Lung (tissue), 12 donors: ENCODE data around the gene SLC26A9. TPM values are rescaled to one million over a fixed set of nuclear protein-coding genes. Genes with fewer than 3 reads are reported as not detected.

Experiments used
- ATAC-seq: fragments of 200-7000 bp; cut with Tn5 transposase; one replicate; pipeline ENCODE4 v1.9.1; 2020; ENCODE audit warnings: moderate number of reproducible peaks; ENCODE audit not compliant: insufficient read depth, low FRiP score
- DNase-seq, 3 donors: peaks; one replicate each; pipeline ENCODE4 v3.0.0-alpha.2; 2013 to 2017
- H3K27ac ChIP-seq, 2 donors: one replicate each; pipeline ENCODE4 v1.5.1; 2013; ENCODE audit warnings: mild to moderate bottlenecking in 2 of 2, moderate library complexity in 2 of 2, control low read depth in 1 of 2, inconsistent platforms in 1 of 2, low read depth in 1 of 2, low read length in 1 of 2
- H3K27me3 ChIP-seq, 3 donors: one replicate each; pipeline ENCODE4 v1.5.1; 2013; ENCODE audit warnings: low read length in 2 of 3; ENCODE audit not compliant: control insufficient read depth in 3 of 3, insufficient read depth in 3 of 3
- H3K36me3 ChIP-seq, 4 donors: one replicate each; pipeline ENCODE4 v1.5.1; 2013; ENCODE audit warnings: low read length in 4 of 4, mild to moderate bottlenecking in 1 of 4, moderate library complexity in 1 of 4; ENCODE audit not compliant: control insufficient read depth in 4 of 4, insufficient read depth in 4 of 4
- H3K4me1 ChIP-seq, 5 donors: one replicate each; pipeline ENCODE4 v1.5.1; 2013; ENCODE audit warnings: low read length in 5 of 5, mild to moderate bottlenecking in 2 of 5, moderate library complexity in 1 of 5; ENCODE audit not compliant: control insufficient read depth in 5 of 5, insufficient read depth in 5 of 5
- H3K4me3 ChIP-seq: one replicate; pipeline ENCODE4 v1.5.1; 2013; ENCODE audit warnings: mild to moderate bottlenecking, control low read depth, moderate library complexity
- H3K9ac ChIP-seq, 2 donors: one replicate each; pipeline ENCODE4 v1.5.1; 2013; ENCODE audit warnings: low read length in 2 of 2, control low read depth in 1 of 2; ENCODE audit not compliant: insufficient read depth in 1 of 2
- H3K9me3 ChIP-seq, 4 donors: one replicate each; pipeline ENCODE4 v1.5.1; 2013; ENCODE audit warnings: low read length in 3 of 4, mild to moderate bottlenecking in 1 of 4, moderate library complexity in 1 of 4; ENCODE audit not compliant: control insufficient read depth in 4 of 4, insufficient read depth in 3 of 4
- WGBS, 2 donors: extraction: QIAGEN DNeasy Blood & Tissue Kit; methylation state at CpG; one replicate each; pipeline ENCODE4 v1.1.7; 2013; 5-methylcytosine and 5-hydroxymethylcytosine counted together
- polyA plus RNA-seq, 2 donors: library from polyadenylated mRNA; stranded (reverse); fragments of 200-250 nt; gene quantifications; one replicate each; pipeline ENCODE4 v1.2.1, GENCODE V29; 2013
- total RNA-seq, 2 donors: library from RNA; depleted of rRNA in 1 of 2; stranded (reverse); fragments of >200 nt in 1 of 2; gene quantifications; one replicate each; pipeline ENCODE4 v1.2.1, GENCODE V29; 2014 to 2021
- TF ChIP-seq, protein P1 (sequence below): IDR thresholded peaks from 2 replicates; pipeline ENCODE4 v1.5.1; 2012; ENCODE audit warnings: mild to moderate bottlenecking; ENCODE audit errors: control extremely low read depth, extremely low read depth
- donor health status: control.
- donor health status: control.
- donor health status: Bipolar disorder and iron deficiency.
- donor health status: healthy.
- donor health status: DM: yes; HTN: yes; CAD: no.

The SLC26A9 gene
- total and polyA plus RNA-seq, 4 donors: 0.14 to 30.3 (median 15.8) TPM

DNA sequence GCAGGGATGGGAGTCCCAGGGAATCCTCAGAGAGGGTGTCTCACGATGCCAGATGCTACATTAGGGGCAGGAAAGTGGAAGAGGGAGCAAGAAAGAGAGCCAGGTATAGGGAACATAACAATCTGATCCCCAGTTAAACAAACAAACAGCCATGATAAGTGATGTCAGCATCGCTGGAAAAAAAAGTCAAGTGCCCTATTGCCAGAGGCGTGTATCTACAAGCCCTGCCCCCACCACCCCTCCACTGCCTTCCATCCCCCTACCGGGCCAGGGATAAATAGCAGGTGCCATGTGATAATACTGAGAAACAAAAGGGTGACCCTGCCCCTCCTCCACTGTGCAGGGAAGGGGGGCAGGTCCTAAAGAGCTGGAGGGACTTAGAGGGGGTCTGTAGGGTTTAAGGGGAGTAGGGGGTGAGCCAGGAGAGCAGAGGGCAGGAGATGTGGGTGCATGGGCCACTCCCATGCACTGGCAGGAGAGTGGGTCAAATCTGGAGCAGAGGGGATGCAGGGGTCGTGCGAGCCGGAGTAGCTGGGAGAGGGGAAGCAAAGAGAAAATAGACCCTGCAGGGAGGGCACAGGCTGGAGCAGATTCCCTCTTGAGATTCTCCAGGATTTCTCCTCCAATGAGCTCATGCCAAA is 3.4 kb downstream of the SLC26A9 start:
- Histone ChIP-seq H3K27ac (no peak overlapping the region), H3K27me3 (no peaks in the 10 kb centered on the region), H3K4me1 (peaks cover 0 to 16% (median 0%) of the 10 kb centered on the region in 5 donors), H3K4me3 (no peak overlapping the region), H3K36me3 (no peaks in the 10 kb centered on the region), H3K9me3 (no peaks in the 10 kb centered on the region), H3K9ac (no peak overlapping the region)
- TF ChIP-seq, protein P1, sequence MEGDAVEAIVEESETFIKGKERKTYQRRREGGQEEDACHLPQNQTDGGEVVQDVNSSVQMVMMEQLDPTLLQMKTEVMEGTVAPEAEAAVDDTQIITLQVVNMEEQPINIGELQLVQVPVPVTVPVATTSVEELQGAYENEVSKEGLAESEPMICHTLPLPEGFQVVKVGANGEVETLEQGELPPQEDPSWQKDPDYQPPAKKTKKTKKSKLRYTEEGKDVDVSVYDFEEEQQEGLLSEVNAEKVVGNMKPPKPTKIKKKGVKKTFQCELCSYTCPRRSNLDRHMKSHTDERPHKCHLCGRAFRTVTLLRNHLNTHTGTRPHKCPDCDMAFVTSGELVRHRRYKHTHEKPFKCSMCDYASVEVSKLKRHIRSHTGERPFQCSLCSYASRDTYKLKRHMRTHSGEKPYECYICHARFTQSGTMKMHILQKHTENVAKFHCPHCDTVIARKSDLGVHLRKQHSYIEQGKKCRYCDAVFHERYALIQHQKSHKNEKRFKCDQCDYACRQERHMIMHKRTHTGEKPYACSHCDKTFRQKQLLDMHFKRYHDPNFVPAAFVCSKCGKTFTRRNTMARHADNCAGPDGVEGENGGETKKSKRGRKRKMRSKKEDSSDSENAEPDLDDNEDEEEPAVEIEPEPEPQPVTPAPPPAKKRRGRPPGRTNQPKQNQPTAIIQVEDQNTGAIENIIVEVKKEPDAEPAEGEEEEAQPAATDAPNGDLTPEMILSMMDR: no peak
- DNase-seq (peak in 2 of 3 donors; percentile 36 to 46), ATAC-seq (no peak)
- WGBS, 2 donors: 51 to 65% methylated on average over 7 of the region's 7 CpGs

GRCh38 chr1:205938682-205939081 is 4.6 kb downstream of the SLC26A9 start:
- Histone ChIP-seq H3K36me3 (no peaks in the 10 kb centered on the region), H3K27me3 (no peaks in the 10 kb centered on the region), H3K9ac (no peak overlapping the region), H3K9me3 (no peaks in the 10 kb centered on the region), H3K4me1 (peaks cover 0 to 23% (median 0%) of the 10 kb centered on the region in 5 donors), H3K4me3 (no peak overlapping the region), H3K27ac (no peak overlapping the region)
- WGBS, 2 donors: 90 to 98% methylated on average over 1 of the region's 1 CpG
- TF ChIP-seq, protein P1: no peak
- no peak for ATAC-seq
- DNase-seq: no peak

DNA sequence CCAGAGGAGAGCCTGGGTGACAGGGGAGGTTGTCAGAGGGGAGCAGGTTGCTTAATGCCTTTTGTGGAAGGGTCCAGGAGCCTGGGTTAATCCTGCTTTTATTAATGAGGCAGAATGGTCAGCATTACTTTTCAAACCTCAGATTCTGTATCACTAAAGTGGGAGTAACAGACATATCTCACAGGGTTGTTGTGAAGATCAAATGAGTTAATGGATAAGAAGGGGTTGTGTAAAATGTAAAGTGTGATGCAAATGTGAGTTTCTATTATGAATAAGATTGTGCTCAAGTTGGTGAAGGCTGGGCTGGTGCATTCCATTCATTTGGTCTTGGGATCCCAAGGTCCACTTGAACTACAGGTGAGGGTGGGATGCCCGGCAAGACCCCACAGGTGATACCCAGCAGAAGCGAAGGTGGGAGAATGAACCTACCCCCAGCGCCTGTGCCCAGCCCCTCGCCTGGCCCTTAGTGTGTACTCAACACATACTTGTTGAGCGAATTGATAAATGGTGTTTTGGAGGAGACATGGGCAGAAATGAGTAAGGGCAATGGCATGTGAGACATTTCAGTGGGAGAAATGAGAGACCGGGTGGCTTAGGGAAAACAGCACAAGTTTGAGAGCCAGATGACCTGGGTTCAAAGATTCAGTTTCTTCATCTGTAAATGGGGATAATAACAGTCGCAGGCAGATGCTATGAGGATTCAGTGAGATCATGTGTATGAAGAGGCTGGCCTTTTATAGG is 6.2 kb downstream of the SLC26A9 start:
- peaks cover 0 to 26% (median 0%) of the 10 kb centered on the region in 5 donors for H3K4me1 ChIP-seq
- 71 to 93% methylated on average over 7 of the region's 7 CpGs for WGBS, 2 donors
- H3K9me3 ChIP-seq: no peaks in the 10 kb centered on the region
- no peak overlapping the region for H3K9ac ChIP-seq
- no peaks in the 10 kb centered on the region for H3K36me3 ChIP-seq
- peak overlapping the region in 1 of 2 donors; percentile 62 for H3K27ac ChIP-seq
- H3K4me3 ChIP-seq: no peak overlapping the region
- TF ChIP-seq, protein P1: no peak
- DNase-seq: no peak
- H3K27me3 ChIP-seq: no peaks in the 10 kb centered on the region
- no peak for ATAC-seq
